IPS-11a (cell line): ENCODE data around the gene CIDEC.
A peak's percentile ranks its signal among the peaks of the same experiment; 100 is the strongest.

ENCODE experiments used
- H3K4me3 ChIP-seq: one replicate; pipeline ENCODE4 v1.5.1; 2013; ENCODE audit warnings: low read depth, low read length, control low read depth

CIDEC gene

GRCh38 chr3:9879830-9880549 is at the start of gene CIDEC:
Gene CIDEC, minus strand, starts transcription at chr3:9880253. Its CDS starts 1,767 bp downstream, at chr3:9878486.
- H3K4me3 ChIP-seq, result no peak within 1 kb of the TSS

GRCh38 chr3:9928158-9928557 is 48.1 kb upstream of the CIDEC start:
- no peak overlapping the region for H3K4me3 ChIP-seq

GRCh38 chr3:9918261-9919038 is 38.4 kb upstream of the CIDEC start:
- no peak overlapping the region for H3K4me3 ChIP-seq

GRCh38 chr3:9917820-9918219 is 37.8 kb upstream of the CIDEC start:
- no peak overlapping the region for H3K4me3 ChIP-seq

GRCh38 chr3:9916734-9917680 is 37.0 kb upstream of the CIDEC start, which contains the start of gene IL17RC:
Gene IL17RC, plus strand, starts transcription at chr3:9917098. Its CDS starts 218 bp downstream, at chr3:9917316.
- peak within 1 kb of the TSS; percentile 58 for H3K4me3 ChIP-seq

GRCh38 chr3:9916346-9916733 is 36.3 kb upstream of the CIDEC start:
- no peak overlapping the region for H3K4me3 ChIP-seq

GRCh38 chr3:9915254-9916141 is 35.4 kb upstream of the CIDEC start:
- H3K4me3 ChIP-seq, result peak overlapping the region; percentile 58

- peak overlapping the region; percentile 58 for H3K4me3 ChIP-seq
These were observed 34.7 kb upstream of the CIDEC start for GRCh38 chr3:9914559-9915253.

GRCh38 chr3:9914011-9914410 is 34.0 kb upstream of the CIDEC start:
- H3K4me3 ChIP-seq, result no peak overlapping the region

GRCh38 chr3:9913601-9914000 is 33.5 kb upstream of the CIDEC start:
- no peak overlapping the region for H3K4me3 ChIP-seq

- no peak overlapping the region for H3K4me3 ChIP-seq
These were observed 32.4 kb upstream of the CIDEC start for GRCh38 chr3:9912294-9912935.

- H3K4me3 ChIP-seq, result no peak overlapping the region
These were observed 31.8 kb upstream of the CIDEC start for GRCh38 chr3:9911863-9912262.

GRCh38 chr3:9909221-9910013 is 29.4 kb upstream of the CIDEC start:
- H3K4me3 ChIP-seq, result no peak overlapping the region

GRCh38 chr3:9908286-9908685 is 28.2 kb upstream of the CIDEC start:
- no peak overlapping the region for H3K4me3 ChIP-seq

- H3K4me3 ChIP-seq, result no peak overlapping the region
These were observed 26.4 kb upstream of the CIDEC start for GRCh38 chr3:9906480-9906879.

GRCh38 chr3:9903904-9904303 is 23.9 kb upstream of the CIDEC start:
- H3K4me3 ChIP-seq, result no peak overlapping the region

- H3K4me3 ChIP-seq, result no peak overlapping the region
These were observed 23.2 kb upstream of the CIDEC start for GRCh38 chr3:9903238-9903624.
